Central memory CD4-positive, alpha-beta T cell (primary cell): ENCODE data around the gene NELFB.
"Not testable (repeated sequence)": the region's sequence is repeated elsewhere in the genome, so short reads cannot be mapped to it uniquely, and the experiment has no call there.

ENCODE experiments used
- DNase-seq: peaks from one replicate; pipeline ENCODE4 v3.0.0; 2022

NELFB gene

GRCh38 chr9:137247916-137248175 is 7.3 kb upstream of the NELFB start:
- DNase-seq, result no peak

DNA sequence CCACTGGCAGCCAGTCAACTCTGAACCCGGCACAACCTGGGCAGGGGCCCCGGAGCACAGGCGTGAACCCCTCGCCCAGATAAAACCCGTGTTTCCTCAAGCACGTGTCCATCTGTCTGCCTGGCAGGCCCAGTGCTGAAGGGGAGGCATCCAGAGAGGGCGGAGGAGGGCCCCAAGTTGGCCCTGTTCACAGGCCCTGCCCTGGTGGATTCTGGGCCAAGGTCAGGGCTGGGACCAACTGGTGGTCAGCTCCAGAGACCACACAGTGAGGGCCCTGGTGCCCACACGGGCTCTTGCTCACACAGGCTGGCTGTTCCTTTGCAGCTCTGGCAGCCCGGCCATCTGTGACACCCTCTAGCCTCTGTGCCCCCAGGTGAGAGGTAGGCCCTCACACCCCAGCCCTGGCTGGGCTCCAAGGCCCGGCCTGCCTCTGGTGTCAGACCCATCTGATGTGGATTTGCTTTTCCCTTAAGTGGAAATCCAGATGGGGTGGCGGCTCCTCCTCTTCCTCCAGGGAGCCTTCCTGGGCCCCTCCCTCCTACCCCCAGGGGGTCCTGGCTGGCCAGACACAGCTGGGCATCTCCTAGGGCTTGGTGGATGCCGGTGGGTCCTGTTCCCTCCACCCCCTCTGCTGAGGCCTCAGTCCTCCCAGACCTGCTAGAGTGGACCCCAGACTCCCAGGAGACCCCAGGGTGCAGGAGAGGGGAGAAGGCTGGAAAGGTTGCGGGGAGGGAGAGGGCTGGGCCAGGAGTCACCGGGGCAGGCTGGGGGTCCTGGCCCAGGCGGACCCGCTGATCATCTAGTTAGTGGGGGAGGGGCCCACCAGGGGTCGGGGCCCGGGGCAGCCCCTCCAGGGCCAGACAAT is 4.6 kb upstream of the NELFB start:
- DNase-seq, result no peak

DNA sequence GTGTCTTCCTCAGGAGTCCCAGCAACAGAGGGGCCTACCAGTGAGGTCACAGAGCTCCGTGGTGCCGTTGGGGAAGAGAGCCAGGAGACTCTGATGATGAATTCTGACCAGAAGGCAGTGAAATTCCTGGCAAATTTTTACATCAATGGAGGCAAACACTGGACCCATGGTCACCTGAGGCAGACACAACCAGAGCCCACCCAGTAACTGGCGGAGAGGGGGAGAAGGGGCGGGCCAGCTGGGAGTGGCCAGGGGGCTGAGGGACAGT is 4.0 kb upstream of the NELFB start, which contains the start of gene STPG3:
Gene STPG3, plus strand, starts transcription at position 93 of the 268 bp plus-strand sequence. Its CDS starts 1 bp downstream, at position 94.
- DNase-seq, result no peak

- no peak for DNase-seq
Observed at GRCh38 chr9:137251490-137252268, 3.4 kb upstream of the NELFB start.

DNA sequence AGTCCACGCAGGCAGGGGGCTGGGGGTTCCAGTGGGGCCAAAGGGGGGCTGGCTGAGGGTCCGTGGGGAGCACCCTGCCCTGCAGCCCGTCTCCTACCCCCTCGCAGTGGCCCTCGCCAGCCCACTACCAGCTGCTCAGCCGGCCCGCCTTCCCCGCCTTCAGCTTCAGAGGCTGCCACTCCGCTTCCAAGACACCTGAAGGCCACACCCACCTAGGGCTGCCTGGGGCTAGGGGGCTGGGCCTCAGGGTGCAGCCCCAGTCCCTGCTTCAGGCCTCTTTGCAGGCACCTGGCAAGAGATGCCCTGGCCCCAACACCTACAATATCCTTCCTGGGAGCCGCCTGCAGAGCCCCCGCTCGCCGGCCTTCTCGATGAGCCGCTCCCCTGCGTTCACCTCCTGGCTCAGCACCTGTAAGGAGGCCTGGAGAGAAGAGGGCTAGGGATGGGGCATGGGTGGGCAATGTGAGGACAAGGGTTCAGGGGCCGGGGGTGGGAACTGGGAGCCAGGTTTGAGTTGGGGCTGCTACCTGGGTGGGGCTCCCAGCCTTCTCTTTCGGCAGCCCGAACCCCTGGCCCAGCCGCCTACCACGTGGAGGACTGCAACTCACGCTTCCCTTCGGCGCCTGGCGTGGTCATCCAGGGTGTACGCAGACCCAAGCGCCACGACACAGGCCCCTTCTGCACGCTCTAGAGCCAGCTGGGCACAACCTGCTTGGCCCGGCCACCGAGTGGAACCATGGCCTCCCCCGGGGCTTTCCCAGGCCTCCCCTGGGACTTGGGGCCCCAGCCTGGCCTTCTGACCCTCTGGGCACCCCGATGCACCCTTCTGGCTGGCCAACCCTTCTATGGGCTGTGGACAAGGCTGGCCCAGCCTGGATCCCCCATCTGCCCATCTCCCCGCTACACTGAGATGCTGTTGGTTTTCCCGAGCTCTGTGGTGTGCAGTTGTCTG is 2.3 kb upstream of the NELFB start:
- no peak for DNase-seq

DNA sequence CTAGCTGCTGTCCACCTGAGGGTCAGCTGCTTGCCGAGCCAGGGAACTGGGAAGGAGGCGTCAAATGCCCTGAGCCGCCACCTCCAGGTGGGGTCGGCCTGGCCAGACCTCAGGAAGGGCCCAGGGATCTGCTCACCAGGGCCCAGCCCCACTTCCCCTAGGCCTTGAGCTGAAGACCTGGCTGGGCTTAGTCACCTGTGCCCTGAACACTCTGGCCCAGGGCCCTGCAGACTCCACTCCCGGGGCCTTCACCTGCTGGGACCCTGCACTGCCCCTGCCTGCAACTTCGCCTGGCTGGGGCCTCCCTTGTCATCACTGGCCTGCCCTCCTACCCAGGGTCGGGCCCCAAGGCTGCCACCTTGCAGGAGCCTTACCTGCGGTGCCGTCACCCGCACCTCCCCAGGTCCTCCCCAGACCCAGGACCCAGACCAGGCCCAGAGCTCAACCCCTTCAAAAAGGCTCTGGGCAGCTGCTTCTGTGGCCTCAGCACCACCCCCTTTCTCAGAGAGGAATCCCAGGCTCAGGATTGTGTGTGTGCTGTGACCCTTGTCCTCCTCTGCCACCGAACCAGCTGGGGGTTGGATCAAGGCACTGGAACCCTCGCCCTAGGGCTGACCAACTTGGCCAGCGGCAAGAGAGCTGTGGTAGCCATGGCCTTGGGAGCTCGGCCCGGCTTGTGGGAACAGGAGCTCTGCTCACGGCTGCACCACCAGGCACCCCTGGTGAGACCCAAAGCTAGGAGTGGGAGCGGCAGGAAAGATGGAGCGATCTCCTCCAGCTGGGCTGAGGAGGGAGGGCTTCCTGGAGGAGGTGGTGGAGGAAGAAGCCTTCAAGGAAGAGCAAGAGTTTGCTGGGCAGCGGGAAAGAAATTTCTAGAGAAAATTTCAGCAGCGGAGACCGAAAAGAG is 1.2 kb upstream of the NELFB start:
- no peak for DNase-seq

GRCh38 chr9:137255448-137256114 is 454 bp downstream of the NELFB start:
- DNase-seq, result no peak

GRCh38 chr9:137256362-137256761 is 1.2 kb downstream of the NELFB start:
- DNase-seq, result no peak

GRCh38 chr9:137256856-137257255 is 1.7 kb downstream of the NELFB start:
- DNase-seq, result no peak

GRCh38 chr9:137262173-137262908 is 7.2 kb downstream of the NELFB start:
- DNase-seq, result not testable (repeated sequence)

GRCh38 chr9:137262909-137263285 is 7.8 kb downstream of the NELFB start:
- DNase-seq, result no peak

- DNase-seq, result no peak
Observed at GRCh38 chr9:137263506-137263905, 8.4 kb downstream of the NELFB start.

- no peak for DNase-seq
Observed at GRCh38 chr9:137264067-137264466, 8.9 kb downstream of the NELFB start.

- no peak for DNase-seq
Observed at GRCh38 chr9:137265496-137266161, 10.5 kb downstream of the NELFB start.

- no peak for DNase-seq
Observed at GRCh38 chr9:137266162-137266527, 11.0 kb downstream of the NELFB start.

GRCh38 chr9:137266585-137267453 is 11.7 kb downstream of the NELFB start:
- DNase-seq, result no peak

- no peak for DNase-seq
Observed at GRCh38 chr9:137267933-137268355, 12.8 kb downstream of the NELFB start.

GRCh38 chr9:137268538-137269201 is 13.5 kb downstream of the NELFB start:
- DNase-seq, result no peak
